Neutrophil (primary cell): ENCODE data around the gene SUSD5.
"Not testable (repeated sequence)": the region's sequence is repeated elsewhere in the genome, so short reads cannot be mapped to it uniquely, and the experiment has no call there.

Experiments used
- H3K27ac ChIP-seq: fragments of 200-600 bp; sonication (generic); 2 replicates; pipeline ENCODE4 v1.5.1; 2016; ENCODE audit warnings: mild to moderate bottlenecking, moderate library complexity
- H3K27me3 ChIP-seq: fragments of 200-600 bp; sonication (generic); 2 replicates; pipeline ENCODE4 v1.6.0; 2016; ENCODE audit warnings: mild to moderate bottlenecking
- H3K36me3 ChIP-seq: fragments of 200-600 bp; sonication (generic); 2 replicates; pipeline ENCODE4 v1.5.1; 2017
- H3K4me1 ChIP-seq, 2 experiments: fragments of 200-600 bp in 1 of 2; sonication (generic) in 1 of 2; 1 replicate in 1 of 2; 2 replicates in 1 of 2; pipeline versions ENCODE4 v1.5.1 to v1.6.1; 2013 to 2016; ENCODE audit warnings: low read depth in 1 of 2, low read length in 1 of 2, mild to moderate bottlenecking in 1 of 2, moderate library complexity in 1 of 2; ENCODE audit not compliant: control insufficient read depth in 1 of 2, insufficient read depth in 1 of 2
- H3K4me3 ChIP-seq, 2 experiments: fragments of 200-600 bp in 1 of 2; sonication (generic) in 1 of 2; 1 replicate in 1 of 2; 2 replicates in 1 of 2; pipeline ENCODE4 v1.5.1; 2013 to 2016; ENCODE audit warnings: low read depth in 1 of 2, low read length in 1 of 2, mild to moderate bottlenecking in 1 of 2, moderate library complexity in 1 of 2
- H3K9me3 ChIP-seq: fragments of 200-600 bp; sonication (generic); 2 replicates; pipeline ENCODE4 v1.5.1; 2016
- TF ChIP-seq, protein P1 (sequence below): fragments of 200-600 bp; sonication (generic); IDR thresholded peaks from 2 replicates; pipeline ENCODE4 v1.5.1; 2016; ENCODE audit warnings: antibody characterized with exemption

SUSD5 gene

DNA sequence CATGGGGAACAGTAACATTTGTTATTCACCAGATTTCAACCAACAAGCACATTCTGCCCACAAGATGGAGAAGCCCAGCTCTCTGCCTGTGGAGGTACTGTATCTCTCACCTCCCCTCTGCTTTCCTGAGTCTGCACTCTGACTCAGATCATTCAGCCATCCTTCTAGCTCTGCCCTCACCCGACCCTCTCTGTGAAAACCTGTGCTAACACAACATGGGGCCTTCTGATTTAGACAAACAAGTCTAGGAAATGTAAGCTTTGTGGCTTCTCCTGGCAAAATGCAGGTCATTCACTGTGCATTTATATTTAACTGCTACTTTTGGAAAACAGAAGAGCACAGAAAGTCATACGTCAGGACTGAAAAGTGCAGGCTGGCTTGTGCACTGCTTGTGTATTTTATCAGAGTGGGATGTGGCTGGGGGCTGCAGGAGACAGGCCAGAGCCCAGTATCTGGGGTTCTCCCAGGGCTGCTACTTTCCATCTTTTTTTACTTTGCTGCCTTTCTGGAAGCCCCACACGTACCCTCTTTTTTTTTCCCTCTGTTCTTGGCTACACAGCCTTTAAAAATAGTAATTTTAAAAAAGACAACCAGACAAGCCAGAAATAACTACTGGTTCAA is 50.8 kb downstream of the SUSD5 start:
- Histone ChIP-seq H3K9me3 (no peaks in the 10 kb centered on the region), H3K27me3 (no peaks in the 10 kb centered on the region), H3K4me3 (no peak overlapping the region), H3K36me3 (no peaks in the 10 kb centered on the region), H3K4me1 (peaks cover 0 to 15% of the 10 kb centered on the region in 2 experiments), H3K27ac (no peak overlapping the region)
- TF ChIP-seq, protein P1, sequence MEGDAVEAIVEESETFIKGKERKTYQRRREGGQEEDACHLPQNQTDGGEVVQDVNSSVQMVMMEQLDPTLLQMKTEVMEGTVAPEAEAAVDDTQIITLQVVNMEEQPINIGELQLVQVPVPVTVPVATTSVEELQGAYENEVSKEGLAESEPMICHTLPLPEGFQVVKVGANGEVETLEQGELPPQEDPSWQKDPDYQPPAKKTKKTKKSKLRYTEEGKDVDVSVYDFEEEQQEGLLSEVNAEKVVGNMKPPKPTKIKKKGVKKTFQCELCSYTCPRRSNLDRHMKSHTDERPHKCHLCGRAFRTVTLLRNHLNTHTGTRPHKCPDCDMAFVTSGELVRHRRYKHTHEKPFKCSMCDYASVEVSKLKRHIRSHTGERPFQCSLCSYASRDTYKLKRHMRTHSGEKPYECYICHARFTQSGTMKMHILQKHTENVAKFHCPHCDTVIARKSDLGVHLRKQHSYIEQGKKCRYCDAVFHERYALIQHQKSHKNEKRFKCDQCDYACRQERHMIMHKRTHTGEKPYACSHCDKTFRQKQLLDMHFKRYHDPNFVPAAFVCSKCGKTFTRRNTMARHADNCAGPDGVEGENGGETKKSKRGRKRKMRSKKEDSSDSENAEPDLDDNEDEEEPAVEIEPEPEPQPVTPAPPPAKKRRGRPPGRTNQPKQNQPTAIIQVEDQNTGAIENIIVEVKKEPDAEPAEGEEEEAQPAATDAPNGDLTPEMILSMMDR: no peak

DNA sequence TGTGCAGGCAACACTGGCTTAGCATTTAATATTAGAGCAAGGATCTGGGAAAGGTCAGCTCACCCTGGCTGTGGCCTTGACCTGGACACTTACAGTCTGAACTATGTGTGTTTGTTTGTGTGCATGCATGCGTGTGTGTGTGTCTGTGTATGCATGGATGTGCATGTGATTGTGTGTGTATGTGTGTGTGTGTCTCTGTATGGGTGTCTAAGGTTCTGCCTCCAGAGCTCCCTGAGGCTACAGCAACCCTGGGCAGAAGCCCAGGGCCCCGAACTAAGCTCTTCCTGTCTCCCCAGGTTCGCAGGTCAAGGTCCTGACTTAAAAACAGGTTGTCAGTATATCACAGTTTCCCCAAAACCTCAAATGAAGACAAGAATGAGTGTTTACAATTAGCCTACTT is 51.3 kb downstream of the SUSD5 start:
- H3K27me3 ChIP-seq: no peaks in the 10 kb centered on the region
- H3K4me3 ChIP-seq: no peak overlapping the region
- no peaks in the 10 kb centered on the region for H3K9me3 ChIP-seq
- H3K27ac ChIP-seq: no peak overlapping the region
- TF ChIP-seq, protein P1: no peak
- H3K4me1 ChIP-seq: peaks cover 0 to 11% of the 10 kb centered on the region in 2 experiments
- no peaks in the 10 kb centered on the region for H3K36me3 ChIP-seq

DNA sequence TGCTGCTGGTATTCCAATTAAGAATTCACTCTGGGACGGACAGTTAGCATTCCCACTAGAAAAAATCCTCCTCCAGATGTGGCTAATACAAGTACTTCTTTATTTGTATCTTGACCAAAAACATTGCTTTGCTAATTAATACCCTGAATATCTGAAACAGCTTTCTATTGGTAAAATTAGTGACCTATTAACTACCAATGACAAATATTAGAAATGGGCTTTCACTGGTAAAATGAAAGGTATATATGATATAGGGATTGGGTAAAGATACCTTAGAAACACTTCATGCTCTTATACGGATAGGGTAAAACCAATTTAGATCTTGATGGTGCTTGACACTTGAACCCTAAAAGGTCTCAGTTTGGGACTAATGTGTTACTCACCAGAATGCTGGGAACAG is 52.5 kb downstream of the SUSD5 start:
- Histone ChIP-seq H3K36me3 (no peaks in the 10 kb centered on the region), H3K27me3 (no peaks in the 10 kb centered on the region), H3K9me3 (no peaks in the 10 kb centered on the region), H3K4me1 (no peaks in the 10 kb centered on the region), H3K27ac (no peak overlapping the region), H3K4me3 (no peak overlapping the region)
- TF ChIP-seq, protein P1: no peak

DNA sequence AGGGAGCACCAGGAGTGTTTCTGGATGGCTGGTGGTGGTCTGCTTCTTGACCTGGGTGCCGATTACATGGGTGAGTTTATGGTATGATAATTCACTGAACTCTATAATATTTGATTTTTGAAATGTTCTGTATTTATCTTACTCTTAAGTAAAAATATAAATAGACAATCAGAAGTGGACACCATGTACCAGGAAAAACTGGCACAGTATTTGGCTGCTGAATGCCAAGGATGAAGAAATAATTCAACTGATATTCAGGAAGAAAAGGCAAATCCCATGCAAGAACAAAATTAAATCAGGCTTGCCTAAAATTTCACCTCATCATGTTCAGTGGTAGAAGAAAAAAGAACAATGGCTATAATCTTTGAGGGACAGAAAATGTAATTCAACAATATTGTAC is 53.2 kb downstream of the SUSD5 start:
- Histone ChIP-seq H3K27me3 (no peaks in the 10 kb centered on the region), H3K36me3 (no peaks in the 10 kb centered on the region), H3K9me3 (no peaks in the 10 kb centered on the region), H3K4me1 (no peaks in the 10 kb centered on the region), H3K4me3 (no peak overlapping the region), H3K27ac (no peak overlapping the region)
- TF ChIP-seq, protein P1: no peak

DNA sequence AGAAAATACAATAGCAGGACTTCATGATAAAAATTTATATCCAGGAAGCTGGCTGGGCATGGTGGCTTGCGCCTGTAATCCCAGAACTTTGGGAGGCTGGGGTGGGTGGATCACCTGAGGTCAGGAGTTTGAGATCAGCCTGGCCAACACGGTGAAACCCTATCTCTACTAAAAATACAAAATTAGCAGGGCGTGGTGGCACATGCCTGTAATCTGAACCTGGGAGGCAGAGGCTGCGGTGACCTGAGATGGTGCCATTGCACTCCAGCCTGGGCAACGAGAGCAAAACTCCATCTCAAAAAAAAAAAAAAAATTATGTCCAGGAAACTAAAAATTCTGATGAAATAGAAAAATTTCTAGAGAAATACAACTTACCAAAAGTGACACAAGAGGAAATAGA is 56.0 kb downstream of the SUSD5 start:
- not testable (repeated sequence) for H3K4me3 ChIP-seq, H3K27ac ChIP-seq, H3K36me3 ChIP-seq, H3K9me3 ChIP-seq, H3K27me3 ChIP-seq, H3K4me1 ChIP-seq

DNA sequence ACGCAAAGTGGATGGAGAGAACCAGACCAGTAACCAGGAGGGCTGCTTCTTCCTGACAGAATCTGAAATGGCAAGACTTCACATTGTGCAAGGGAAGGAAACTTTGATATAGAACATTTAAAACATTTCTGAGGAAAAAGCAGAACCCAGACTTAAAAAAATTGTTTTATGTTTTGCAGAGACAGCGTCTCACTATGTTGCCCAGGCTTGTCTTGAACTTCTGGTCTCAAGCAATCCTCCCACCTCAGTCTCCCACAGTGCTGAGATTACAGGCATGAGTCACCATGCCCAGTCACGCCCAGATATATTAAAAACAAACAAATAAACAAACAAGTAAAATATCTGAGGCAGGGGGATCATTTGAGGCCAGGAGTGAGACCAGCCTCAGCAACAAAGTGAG is 58.6 kb downstream of the SUSD5 start:
- Histone ChIP-seq H3K36me3 (no peaks in the 10 kb centered on the region), H3K4me3 (no peak overlapping the region), H3K27ac (no peak overlapping the region), H3K4me1 (no peaks in the 10 kb centered on the region), H3K9me3 (no peaks in the 10 kb centered on the region), H3K27me3 (no peaks in the 10 kb centered on the region)
- TF ChIP-seq, protein P1: no peak
